GM21737 (cell line): Measurements from ENCODE around the gene ANKRD62.
A peak's percentile ranks its signal among the peaks of the same experiment; 100 is the strongest.

Experiments used
- ATAC-seq: cut with Tn5 transposase; IDR thresholded peaks from one replicate; pipeline ENCODE4 v1.9.1; 2021; ENCODE audit warnings: mild to moderate bottlenecking, moderate library complexity; ENCODE audit not compliant: unreplicated experiment

Gene ANKRD62

GRCh38 chr18:12093520-12094257 is at the start of gene ANKRD62:
ANKRD62 (plus strand) TSS chr18:12093843; CDS start chr18:12094018, 175 bp downstream.
- ATAC-seq: no peak

DNA sequence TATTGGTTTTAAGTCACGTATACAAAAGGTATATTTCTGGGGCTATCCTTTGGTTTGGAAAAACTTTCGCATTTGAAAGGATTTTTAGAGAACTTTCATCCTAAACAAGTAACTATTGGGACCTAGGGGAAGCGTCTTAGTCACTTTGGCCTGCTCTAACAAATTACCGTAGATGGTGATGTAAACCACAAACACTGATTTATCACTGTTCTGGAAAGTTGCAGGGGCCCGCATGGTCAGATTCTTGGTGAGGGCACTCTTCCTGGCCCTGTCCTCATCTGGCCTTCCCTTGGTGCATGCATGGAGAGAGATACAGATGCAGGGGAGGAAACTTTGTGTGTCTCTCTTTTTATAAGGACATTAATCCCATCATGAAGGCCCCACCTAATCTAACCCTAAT is 49.1 kb upstream of the ANKRD62 start:
- no peak for ATAC-seq

GRCh38 chr18:12046046-12046750 is 47.4 kb upstream of the ANKRD62 start:
- no peak for ATAC-seq

DNA sequence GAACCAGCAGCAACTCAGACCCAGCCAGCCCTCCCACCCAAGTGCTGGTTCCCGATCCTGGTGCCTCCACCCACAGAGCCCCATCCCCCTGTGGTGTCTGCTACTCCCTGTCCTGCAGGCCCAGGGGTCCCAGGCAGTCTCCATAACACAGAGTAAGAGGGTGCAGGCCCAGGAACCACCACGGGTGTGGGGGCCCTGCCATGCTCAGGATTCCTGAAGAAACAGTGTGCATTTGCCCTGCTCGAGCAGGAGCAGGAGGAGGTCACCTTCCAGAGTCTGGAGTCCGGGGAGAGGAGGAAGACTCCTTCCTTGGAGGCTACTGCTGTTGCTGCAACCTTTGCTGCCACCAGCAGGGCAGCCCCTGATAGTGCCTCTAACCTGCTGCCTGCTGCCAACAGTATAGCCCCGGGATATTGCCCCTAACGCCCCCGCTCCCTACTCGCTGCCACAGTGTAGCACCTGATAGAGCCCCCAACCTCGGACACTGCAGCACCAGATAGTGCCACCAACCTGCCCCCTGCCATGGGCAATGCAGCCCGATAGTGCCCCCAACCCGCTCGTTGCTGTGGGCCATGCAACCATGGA is 46.8 kb upstream of the ANKRD62 start:
- no peak for ATAC-seq

- no peak for ATAC-seq
Observed at GRCh38 chr18:12048010-12048826, 45.4 kb upstream of the ANKRD62 start.

- no peak for ATAC-seq
Observed at GRCh38 chr18:12048827-12049175, 44.8 kb upstream of the ANKRD62 start.

GRCh38 chr18:12049978-12050811 is 43.4 kb upstream of the ANKRD62 start:
- peak; percentile 76 for ATAC-seq

DNA sequence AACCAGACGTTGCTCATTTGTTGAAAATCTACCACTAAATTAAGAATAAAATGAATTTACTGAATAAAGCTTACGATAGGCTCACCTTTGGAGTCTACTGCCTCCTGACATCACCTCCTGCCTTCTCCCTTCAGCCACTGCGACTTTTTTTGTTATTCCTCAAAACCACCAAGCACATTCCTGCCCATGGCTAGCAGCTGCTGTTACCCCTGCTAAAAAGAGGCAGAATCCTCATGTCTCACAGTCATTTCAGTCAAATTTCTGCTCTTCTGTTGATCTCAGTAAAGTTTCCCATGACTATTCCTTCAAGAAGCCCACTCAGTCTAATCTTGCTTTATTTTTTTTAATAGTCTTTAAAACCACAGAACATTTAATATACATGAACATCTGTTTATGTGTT is 40.8 kb upstream of the ANKRD62 start:
- no peak for ATAC-seq

DNA sequence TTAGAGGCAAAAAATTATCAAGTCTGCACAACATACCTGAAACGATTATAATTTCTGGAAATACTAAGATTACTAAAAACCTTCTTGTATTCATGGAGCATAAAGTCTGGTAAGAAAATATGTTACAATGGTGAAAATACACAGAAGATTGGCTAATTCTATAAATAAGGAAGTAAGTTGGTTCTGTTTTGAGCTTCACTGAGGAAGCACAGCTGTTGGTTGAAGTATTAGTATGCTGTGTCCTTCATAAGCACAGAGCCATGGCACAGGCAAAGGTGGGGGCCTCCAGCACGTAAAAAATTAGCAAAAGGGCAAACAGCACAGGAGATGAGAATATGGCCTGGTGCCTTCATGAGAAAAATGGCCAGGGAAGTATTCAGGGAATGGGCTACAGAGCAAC is 40.4 kb upstream of the ANKRD62 start:
- no peak for ATAC-seq

DNA sequence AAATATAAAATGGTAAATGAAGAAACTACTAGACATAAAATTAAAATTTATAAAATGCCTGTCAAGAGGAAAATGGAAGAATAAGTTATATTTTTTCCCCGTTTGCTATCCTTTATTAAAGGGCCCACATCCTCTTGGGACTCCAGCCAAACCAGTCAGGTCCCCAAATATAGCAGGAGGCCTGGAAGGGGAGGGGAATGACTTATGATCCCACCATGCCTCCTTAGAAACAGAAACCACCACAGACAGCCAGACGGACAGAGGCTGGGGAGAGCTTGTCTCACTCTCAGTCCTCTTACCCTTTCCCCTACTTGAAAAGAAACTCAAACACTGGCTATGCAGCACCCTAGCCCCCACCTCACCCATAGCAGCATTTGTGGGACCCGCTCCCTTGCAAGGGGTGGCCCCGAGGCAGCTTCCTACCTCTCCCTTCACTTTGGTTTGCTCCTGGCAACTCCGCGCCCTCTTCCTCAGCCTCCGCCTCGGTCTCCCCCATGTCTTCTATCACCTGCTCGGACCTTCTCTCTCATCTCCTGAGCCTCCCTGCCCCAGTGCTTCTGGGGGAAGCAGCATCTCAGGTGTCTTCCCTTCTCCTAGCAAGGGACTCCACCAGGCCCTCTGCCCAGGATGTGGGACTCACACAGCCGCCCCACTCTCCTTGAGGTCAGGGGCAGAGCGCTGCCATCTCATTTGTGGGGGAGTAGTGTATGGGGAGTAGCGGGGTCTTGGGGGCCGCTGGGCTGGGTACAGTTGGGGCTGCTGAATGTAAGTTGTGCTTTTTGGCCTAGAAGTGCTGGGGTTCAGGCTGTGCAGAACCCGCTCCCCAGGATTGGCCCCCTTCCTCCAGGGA is 37.4 kb upstream of the ANKRD62 start:
- ATAC-seq: no peak

DNA sequence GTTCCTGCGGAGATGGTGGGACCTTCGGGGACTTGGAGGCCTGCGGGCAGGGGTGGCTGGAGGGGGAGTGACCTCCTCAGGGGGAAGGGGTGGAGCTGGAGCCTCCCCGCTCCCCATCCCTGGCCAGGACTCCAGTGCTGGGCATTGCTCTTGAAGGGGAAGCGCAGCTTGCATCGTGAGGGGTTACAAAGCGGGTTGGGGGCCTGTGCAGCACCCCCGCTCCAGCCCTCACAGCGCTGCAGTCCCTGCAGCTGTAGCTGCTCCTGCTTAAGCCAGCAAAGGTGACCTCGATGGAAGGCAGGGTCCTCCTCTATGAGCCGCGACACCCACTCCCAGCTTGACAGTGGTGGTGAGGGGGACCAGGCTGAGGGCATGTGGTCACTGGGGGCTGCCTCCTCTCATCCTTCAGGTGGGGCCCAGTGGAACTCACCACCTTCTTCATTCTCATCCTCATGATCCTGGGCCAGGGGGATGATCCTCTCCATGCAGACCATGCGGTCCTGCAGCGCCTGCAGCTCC is 36.7 kb upstream of the ANKRD62 start:
- no peak for ATAC-seq

DNA sequence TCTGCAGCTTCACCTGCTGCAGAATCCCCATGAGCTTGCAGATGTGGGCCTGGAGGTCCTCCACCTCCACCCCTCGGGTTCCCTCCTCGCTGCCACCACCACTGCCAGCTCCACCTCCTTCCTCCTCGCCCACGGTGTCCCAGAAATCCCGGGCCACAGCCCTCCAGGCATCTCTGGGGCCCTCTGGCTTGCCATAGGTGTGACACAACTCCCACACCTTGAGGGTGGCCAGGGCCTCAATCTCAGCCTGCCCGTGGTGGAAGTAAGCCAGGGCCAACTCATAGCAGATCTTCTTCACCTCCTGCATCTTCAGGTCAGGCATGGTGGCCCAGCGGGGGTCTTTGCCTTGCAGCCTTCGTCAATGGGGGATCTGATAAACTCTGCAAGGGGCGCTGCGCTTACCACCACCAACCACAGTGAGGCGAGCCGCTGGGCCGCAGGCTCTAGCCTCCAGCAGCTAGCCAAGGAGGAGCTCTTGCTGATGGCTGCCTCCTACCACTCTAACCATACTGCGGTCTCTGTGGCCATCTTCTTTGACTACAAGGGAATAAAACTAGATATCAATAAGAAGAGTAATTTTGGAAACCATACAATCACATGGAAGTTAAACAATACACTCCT is 36.1 kb upstream of the ANKRD62 start:
- no peak for ATAC-seq

GRCh38 chr18:12059334-12060181 is 34.1 kb upstream of the ANKRD62 start:
- no peak for ATAC-seq

DNA sequence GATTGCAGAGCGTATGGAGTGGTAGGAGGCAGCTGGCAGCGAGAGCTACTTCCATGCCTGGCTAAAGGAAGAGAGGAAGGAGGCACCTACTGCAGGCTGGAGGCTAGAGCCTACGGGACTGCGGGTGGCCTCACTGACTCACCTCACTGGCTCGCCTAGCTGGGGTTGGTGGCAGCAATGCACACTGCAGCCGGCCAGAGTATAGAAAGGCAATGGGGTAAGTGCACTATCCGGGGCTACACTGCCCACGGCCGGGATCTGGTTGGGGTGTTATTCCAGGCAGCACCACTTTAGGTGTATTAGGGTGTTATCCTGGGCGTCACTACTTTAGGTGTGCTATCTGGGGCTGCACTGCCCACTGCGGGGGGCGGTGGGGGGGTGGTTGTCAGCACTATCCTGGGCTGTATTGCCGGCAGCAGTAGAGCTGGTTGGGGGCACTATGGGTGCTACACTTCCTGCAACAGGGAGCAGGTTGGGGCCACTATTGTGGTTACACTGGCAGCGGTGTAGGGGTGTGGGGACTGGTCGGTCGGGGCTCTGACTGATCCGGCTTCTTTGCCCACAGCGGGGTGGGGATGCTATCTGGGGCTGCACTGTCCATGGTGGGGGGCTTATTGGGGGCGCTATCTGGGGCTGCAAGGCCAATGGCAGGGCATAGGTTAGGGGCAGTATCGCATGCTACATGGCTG is 33.3 kb upstream of the ANKRD62 start:
- no peak for ATAC-seq

- ATAC-seq: no peak
Observed at GRCh38 chr18:12061685-12062084, 32.0 kb upstream of the ANKRD62 start.

- ATAC-seq: no peak
Observed at GRCh38 chr18:12062974-12063373, 30.7 kb upstream of the ANKRD62 start.

DNA sequence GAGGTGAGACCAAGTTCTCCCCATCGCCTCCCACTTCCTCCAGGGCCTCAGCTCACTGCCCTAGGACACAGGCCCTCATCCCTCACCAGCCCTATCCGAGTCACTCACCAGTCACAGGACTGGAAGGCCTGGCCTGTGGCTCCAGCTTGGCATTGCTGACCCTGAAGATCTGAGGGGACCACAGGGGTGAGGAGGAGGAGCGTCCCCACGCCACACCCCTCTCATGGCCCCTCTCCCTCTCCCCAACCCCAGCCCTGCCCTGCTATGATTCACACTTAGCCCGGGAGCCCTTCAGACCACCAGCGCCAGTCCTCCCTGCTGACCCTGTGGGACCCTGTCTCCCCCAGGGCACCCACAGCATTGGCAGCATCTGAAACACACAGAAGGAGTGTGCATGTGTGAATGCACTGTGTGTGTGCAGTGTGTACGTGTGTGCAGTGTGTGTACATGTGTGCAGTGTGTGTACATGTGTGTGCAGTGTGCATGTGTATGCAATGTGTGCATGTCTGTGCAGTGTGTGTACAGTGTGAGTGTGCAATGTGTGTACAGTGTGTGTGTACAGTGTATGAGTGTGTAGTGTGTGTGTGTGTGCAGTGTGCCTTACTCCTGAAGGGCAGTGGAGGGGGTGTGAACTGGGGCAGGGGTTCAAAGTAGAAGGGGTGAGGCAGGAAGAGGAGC is 29.4 kb upstream of the ANKRD62 start:
- no peak for ATAC-seq
